Measurements from ENCODE around the gene RASAL2. TPM values are rescaled to one million over a fixed set of nuclear protein-coding genes. Genes with fewer than 3 reads are reported as not detected.

The RASAL2 gene
- 10 to 100 TPM; 13.0 to 17.5 (median 14.2) TPM for total RNA-seq
- long read RNA-seq, donor 1, partial matches to known transcripts = 7 of 8 reads
- long read RNA-seq, donor 1, other reads (novel, unspliced or antisense) = 1 of 8 reads
- long read RNA-seq, donor 2, partial matches to known transcripts = 2 of 4 reads
- long read RNA-seq, donor 2, other reads (novel, unspliced or antisense) = 2 of 4 reads

DNA sequence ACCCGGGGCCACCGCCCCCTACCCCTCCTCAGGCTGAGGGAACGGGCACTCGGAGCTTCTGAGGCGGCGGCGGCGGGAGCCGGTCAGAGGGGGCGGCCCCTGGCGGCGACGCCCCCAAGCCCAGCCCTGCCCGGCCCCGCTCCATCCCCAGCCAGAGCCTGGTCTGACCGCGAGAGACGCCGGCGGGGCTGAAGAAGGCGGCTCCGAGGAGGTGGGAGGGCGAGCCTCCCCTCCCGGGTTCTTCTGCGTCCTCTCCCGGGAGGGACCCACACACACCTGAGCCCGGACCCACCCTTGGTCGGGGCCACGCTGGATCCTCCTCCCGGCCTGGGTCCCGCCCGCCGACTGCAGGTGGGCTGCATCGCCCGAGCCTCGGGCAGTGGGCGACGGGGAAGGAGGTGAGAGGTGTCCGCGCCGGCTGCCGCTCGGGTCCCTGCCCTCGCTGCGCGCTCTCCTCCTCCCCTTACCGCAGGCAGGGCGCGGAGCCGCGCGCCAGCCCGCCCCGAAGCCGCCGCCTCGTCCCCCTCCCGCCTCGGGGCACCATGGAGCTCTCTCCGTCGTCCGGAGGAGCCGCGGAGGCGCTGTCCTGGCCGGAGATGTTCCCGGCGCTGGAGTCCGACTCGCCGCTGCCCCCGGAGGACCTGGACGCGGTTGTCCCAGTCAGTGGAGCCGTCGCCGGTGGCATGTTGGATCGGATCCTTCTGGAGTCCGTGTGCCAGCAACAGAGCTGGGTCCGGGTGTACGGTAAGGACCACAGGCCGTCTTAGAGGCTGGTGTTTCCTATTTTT is at the start of gene RASAL2:
RASAL2 (plus strand) TSS at position 154 of the 788 bp plus-strand sequence; CDS start at position 543, 389 bp downstream.
- intact Hi-C loops (cut with DNase I, micrococcal nuclease) = loop anchor here in 1 of 2 donors (10.0 kb wide), 1 partner anchor 181 kb away; no protein-coding TSS in a partner anchor

DNA sequence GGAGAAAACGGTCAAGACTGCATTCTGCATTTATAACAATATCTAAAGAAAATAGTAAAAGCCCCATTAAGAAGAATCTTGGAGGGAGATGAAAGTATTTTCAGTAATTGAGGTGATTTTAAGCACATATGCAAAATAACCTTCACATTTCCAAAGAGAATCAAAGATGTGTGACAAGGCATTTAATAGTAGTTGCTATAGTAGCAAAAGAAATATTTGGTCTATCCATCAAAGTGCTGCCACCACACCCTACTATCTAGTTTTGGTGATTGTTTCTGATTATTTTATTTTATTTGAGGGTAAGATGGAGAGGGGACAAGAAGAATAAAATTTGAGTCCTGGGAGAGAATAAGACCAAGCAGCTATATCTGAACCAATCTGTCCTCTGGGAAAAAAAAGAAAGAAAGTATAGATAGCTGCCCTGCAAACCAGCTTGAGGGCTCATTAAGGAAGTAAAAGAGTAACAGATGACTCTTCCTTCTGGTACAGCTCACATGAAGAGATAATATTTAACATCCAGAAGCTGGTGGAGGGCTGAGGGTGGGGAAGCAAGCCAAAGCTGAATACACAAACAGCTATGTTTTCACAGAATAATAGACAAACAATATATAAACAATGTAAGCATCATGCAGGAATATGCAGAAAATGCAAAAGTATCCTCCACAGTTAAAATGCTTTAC is 47.2 kb upstream of the RASAL2 start:
- TF ChIP-seq CTCF (IDR thresholded peaks at IDR 0.05) = no peak
- ATAC-seq = peak; percentile 68
- no peaks in the 10 kb centered on the region for H3K4me1 ChIP-seq (ENCODE audit: low read depth)
- no peak for DNase-seq
- intact Hi-C loops (cut with DNase I, micrococcal nuclease) = no loop called here
- H3K9me3 ChIP-seq = peaks cover 9% of the 10 kb centered on the region
- no peaks in the 10 kb centered on the region for H3K36me3 ChIP-seq (ENCODE audit: low read depth)
- H3K4me3 ChIP-seq = no peak overlapping the region

More for the DNA sequence above, at the start of gene RASAL2:
- H3K9me3 ChIP-seq = no peaks in the 10 kb centered on the region
- peak within 1 kb of the TSS; percentile 92 for H3K4me3 ChIP-seq
- ATAC-seq = peak; percentile 81
- peak; percentile 66 to 83 (median 73) for DNase-seq
- peaks cover 15% of the 10 kb centered on the region for H3K4me1 ChIP-seq (ENCODE audit: low read depth)
- TF ChIP-seq CTCF (IDR thresholded peaks at IDR 0.05) = no peak
- no peaks in the 10 kb centered on the region for H3K36me3 ChIP-seq (ENCODE audit: low read depth)

- no peak for TF ChIP-seq CTCF (IDR thresholded peaks at IDR 0.05)
- ATAC-seq = no peak
Measured at GRCh38 chr1:178047403-178048093, 46.4 kb upstream of the RASAL2 start.

DNA sequence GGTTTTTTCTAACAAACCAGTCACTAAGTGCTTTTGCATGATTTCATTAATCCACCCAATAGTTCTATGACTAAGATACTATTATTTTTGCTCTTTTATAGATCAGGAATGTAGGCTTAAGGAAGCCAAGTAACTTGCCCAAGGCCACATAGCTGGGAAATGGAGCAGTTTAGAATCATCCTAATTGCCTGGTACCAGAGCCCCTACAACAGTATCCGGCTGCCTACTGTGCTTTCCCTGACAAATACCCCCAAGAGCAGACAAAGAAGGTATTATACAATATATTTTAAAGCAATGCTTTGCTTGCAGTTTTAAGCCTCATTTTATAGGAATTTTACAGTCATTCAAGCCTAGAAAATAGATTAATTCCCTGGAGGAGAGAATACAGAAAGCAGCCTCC is 45.5 kb upstream of the RASAL2 start:
- Histone ChIP-seq H3K9me3 (peaks cover 9% of the 10 kb centered on the region), H3K4me1 (ENCODE audit: low read depth) (peaks cover 1% of the 10 kb centered on the region), H3K4me3 (no peak overlapping the region), H3K36me3 (ENCODE audit: low read depth) (no peaks in the 10 kb centered on the region)
- ATAC-seq = no peak
- DNase-seq = no peak
- intact Hi-C loops (cut with DNase I, micrococcal nuclease) = no loop called here
- no peak for TF ChIP-seq CTCF (IDR thresholded peaks at IDR 0.05)

More at GRCh38 chr1:178047403-178048093, 46.4 kb upstream of the RASAL2 start:
- H3K4me3 ChIP-seq = no peak overlapping the region
- peaks cover 9% of the 10 kb centered on the region for H3K9me3 ChIP-seq
- intact Hi-C loops (cut with DNase I, micrococcal nuclease) = no loop called here
- H3K4me1 ChIP-seq (ENCODE audit: low read depth) = no peaks in the 10 kb centered on the region
- no peak for DNase-seq
- H3K36me3 ChIP-seq (ENCODE audit: low read depth) = no peaks in the 10 kb centered on the region

- DNase-seq (no peak), ATAC-seq (no peak)
- Histone ChIP-seq H3K9me3 (peaks cover 4% of the 10 kb centered on the region), H3K4me1 (ENCODE audit: low read depth) (peaks cover 6% of the 10 kb centered on the region), H3K36me3 (ENCODE audit: low read depth) (no peaks in the 10 kb centered on the region), H3K4me3 (no peak overlapping the region)
- TF ChIP-seq CTCF (IDR thresholded peaks at IDR 0.05) = no peak
- intact Hi-C loops (cut with DNase I, micrococcal nuclease) = no loop called here
Measured at GRCh38 chr1:178048883-178049282, 45.0 kb upstream of the RASAL2 start.
